GM12891 (cell line): ENCODE measurements around the gene SMG6.

ENCODE experiments used
- DNase-seq: peaks from one replicate; pipeline ENCODE4 v3.0.0; 2011; ENCODE audit warnings: low spot score; ENCODE audit not compliant: insufficient read length
- FAIRE-seq: peaks from 2 replicates; lab custom pipeline; 2011; peaks lifted over from hg19 to GRCh38; lab: Jason Lieb, UNC
- PAX5 ChIP-seq: IDR thresholded peaks from 2 replicates; pipeline ENCODE4 v1.6.1; 2011; ENCODE audit warnings: low read length, moderate library complexity, mild to moderate bottlenecking; ENCODE audit not compliant: insufficient read depth, severe bottlenecking
- POLR2A ChIP-seq: IDR thresholded peaks from 2 replicates; pipeline ENCODE4 v1.6.1; 2011; ENCODE audit warnings: low read depth, low read length, control low read depth
- POLR2AphosphoS5 ChIP-seq: IDR thresholded peaks from 2 replicates; pipeline ENCODE4 v1.6.1; 2011; ENCODE audit warnings: low read depth, low read length, control low read depth
- POU2F2 ChIP-seq: IDR thresholded peaks from 2 replicates; pipeline ENCODE4 v1.6.1; 2011; ENCODE audit warnings: low read depth, mild to moderate bottlenecking, control low read depth, low read length, moderate library complexity
- SPI1 ChIP-seq: IDR thresholded peaks from 2 replicates; pipeline ENCODE4 v1.6.1; 2011; ENCODE audit warnings: low read depth, low read length, control low read depth
- TAF1 ChIP-seq: IDR thresholded peaks from 2 replicates; pipeline ENCODE4 v1.6.1; 2011; ENCODE audit warnings: low read depth, low read length, control low read depth

Gene SMG6

GRCh38 chr17:2309338-2310154, 6.0 kb upstream of the SMG6 start:
- TF ChIP-seq POLR2AphosphoS5 (no peak), TAF1 (no peak), SPI1 (no peak), PAX5 (no peak)
- no peak for FAIRE-seq

DNA sequence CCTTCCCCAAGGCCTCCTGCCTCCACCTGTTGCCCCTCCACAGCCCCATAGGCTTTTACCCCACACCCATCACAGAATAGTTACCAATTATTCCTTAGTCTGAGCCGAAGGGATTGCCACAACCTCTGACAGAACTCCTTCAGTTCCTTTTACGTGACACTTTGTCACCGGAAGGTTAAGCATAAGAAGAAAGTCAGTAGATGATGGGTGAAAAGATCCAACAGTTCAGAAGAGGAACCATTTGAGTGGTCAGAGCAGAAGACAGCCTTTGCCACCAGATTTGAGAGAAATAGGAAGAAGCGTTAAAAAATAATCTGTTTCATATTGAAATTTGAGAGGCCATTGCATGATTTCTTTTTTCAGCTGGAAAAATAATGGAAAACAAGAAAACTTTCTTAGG, 1.3 kb upstream of the SMG6 start:
- FAIRE-seq (no peak), DNase-seq (no peak)
- no peak for TF ChIP-seq POLR2AphosphoS5
- no peak for TF ChIP-seq PAX5
- no peak for TF ChIP-seq POLR2A
- TF ChIP-seq SPI1, result no peak
- TF ChIP-seq TAF1, result no peak
- no peak for TF ChIP-seq POU2F2

More at GRCh38 chr17:2309338-2310154, 6.0 kb upstream of the SMG6 start:
- no peak for DNase-seq

GRCh38 chr17:2302778-2303203, 794 bp downstream of the SMG6 start:
- no peak for DNase-seq
- FAIRE-seq, result peak; percentile 55
- TF ChIP-seq POLR2A (no peak), POLR2AphosphoS5 (no peak), PAX5 (no peak), SPI1 (no peak), POU2F2 (no peak), TAF1 (no peak)

- DNase-seq (no peak), FAIRE-seq (no peak)
- TF ChIP-seq POLR2AphosphoS5, result no peak
- TF ChIP-seq SPI1, result no peak
- TF ChIP-seq POLR2A, result no peak
- no peak for TF ChIP-seq PAX5
- TF ChIP-seq POU2F2, result no peak
- no peak for TF ChIP-seq TAF1
These were observed 3.8 kb downstream of the SMG6 start for GRCh38 chr17:2299756-2300155.

GRCh38 chr17:2299136-2299535, 4.4 kb downstream of the SMG6 start:
- no peak for TF ChIP-seq PAX5
- no peak for TF ChIP-seq POU2F2
- no peak for TF ChIP-seq POLR2A
- no peak for TF ChIP-seq POLR2AphosphoS5
- no peak for TF ChIP-seq TAF1
- no peak for TF ChIP-seq SPI1

DNA sequence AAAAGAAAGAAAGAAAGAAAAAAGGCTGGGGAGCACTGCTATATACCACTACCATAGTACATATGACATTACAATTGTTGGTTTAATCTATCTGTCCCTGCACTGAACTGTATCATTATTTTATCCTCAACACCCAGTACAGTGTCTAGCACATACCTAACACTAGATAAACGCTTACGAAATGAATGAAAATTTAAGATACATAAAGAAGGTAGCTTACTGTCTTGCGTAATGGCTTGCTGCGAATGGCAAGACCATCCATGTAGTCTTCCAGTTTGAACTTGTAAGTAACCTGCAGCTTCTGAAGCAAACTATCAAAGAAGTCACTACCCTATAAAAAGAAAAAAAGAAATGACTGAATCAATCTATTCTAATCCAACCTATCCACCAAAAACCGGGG, 6.6 kb downstream of the SMG6 start:
- no peak for FAIRE-seq
- TF ChIP-seq SPI1 (no peak), POLR2A (no peak), TAF1 (no peak)
- no peak for DNase-seq

More at GRCh38 chr17:2299136-2299535, 4.4 kb downstream of the SMG6 start:
- no peak for DNase-seq
- no peak for FAIRE-seq

DNA sequence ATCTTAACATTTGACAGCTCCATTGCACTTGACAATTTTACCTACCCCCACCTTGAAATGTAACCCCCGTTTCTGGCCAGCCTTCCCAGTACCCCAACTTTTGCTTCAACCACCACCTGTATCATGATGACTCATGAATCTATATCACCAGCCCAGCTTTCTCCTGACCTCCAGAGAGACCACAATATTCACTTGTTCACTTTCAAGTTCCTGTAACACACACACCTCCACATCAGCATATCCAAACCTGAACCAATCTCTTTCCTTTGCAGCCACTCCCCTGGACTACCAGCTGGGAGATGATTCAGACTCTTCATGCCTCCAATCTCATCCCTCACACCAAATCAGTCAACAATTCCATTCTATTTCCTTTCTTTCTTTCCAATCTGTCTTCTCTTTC, 8.0 kb downstream of the SMG6 start:
- DNase-seq (peak; percentile 30), FAIRE-seq (peak; percentile 68)
- no peak for TF ChIP-seq POLR2A
- TF ChIP-seq POU2F2, result no peak
- TF ChIP-seq POLR2AphosphoS5, result no peak
- TF ChIP-seq TAF1, result no peak
- TF ChIP-seq PAX5, result no peak
- no peak for TF ChIP-seq SPI1

GRCh38 chr17:2292100-2292499, 11.5 kb downstream of the SMG6 start:
- FAIRE-seq (no peak), DNase-seq (no peak)
- no peak for TF ChIP-seq SPI1
- TF ChIP-seq POU2F2, result no peak
- TF ChIP-seq PAX5, result no peak
- no peak for TF ChIP-seq POLR2A
- TF ChIP-seq POLR2AphosphoS5, result no peak
- no peak for TF ChIP-seq TAF1

DNA sequence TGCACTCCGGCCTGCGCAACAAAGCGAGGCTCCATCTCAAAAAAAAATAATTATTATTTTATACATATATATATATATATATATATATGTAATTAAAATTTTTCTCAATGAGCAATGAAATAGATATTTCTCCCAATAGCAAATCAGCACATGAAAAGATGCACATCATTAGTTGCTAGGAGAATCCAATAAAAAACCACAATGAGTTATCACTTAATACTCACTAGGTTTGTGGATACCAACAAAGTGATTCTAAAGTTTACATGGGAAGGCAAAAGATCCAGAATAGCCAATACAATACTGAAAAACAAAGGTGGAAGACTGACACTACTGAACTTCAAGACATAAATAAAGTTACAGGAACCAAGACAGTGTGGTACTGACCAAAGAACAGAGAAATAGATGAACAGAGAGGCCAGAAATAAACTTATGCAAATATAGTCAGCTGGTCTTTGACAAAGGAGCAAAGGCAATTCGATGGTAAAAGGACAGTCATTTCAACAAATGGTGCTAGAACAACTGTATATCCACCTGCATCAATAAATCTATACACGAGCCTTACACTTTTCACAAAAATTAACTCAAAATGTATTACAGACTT, 13.6 kb downstream of the SMG6 start:
- no peak for DNase-seq
- peak; percentile 69 for FAIRE-seq
- TF ChIP-seq SPI1 (no peak), POLR2AphosphoS5 (no peak), PAX5 (no peak), POLR2A (no peak), TAF1 (no peak), POU2F2 (no peak)
